Ramos (cell line): ENCODE results near the gene EXOC3L1.

Experiments used
- in situ Hi-C: fragments of 300-500 bp; cut with MboI; formaldehyde crosslinking; loops from one replicate; pipeline ENCODE4 v1.14.3; 2022; ENCODE audit warnings: low sequenced_read_pairs; ENCODE audit not compliant: unreplicated experiment

EXOC3L1 gene

GRCh38 chr16:67183627-67184452, 6.1 kb downstream of the EXOC3L1 start, which contains the start of gene MATCAP1:
TSS of gene MATCAP1 (minus strand) at chr16:67183963. CDS start at chr16:67180610, 3,353 bp downstream.
- in situ Hi-C loops, result no loop called here

- in situ Hi-C loops, result no loop called here
These were observed 6.7 kb downstream of the EXOC3L1 start for GRCh38 chr16:67183284-67183626.

GRCh38 chr16:67182288-67182687, 7.6 kb downstream of the EXOC3L1 start:
- in situ Hi-C loops, result no loop called here

- in situ Hi-C loops, result no loop called here
These were observed 8.6 kb downstream of the EXOC3L1 start for GRCh38 chr16:67181346-67181745.

GRCh38 chr16:67180166-67180565, 9.8 kb downstream of the EXOC3L1 start:
- in situ Hi-C loops, result no loop called here

- in situ Hi-C loops, result no loop called here
These were observed 10.4 kb downstream of the EXOC3L1 start for GRCh38 chr16:67179421-67180080.

GRCh38 chr16:67177743-67178699, 11.9 kb downstream of the EXOC3L1 start:
- in situ Hi-C loops, result no loop called here

- in situ Hi-C loops, result no loop called here
These were observed 13.3 kb downstream of the EXOC3L1 start for GRCh38 chr16:67176662-67177061.

GRCh38 chr16:67174706-67175231, 15.2 kb downstream of the EXOC3L1 start:
- in situ Hi-C loops, result no loop called here

- in situ Hi-C loops, result no loop called here
These were observed 15.9 kb downstream of the EXOC3L1 start for GRCh38 chr16:67173808-67174705.

- in situ Hi-C loops, result no loop called here
These were observed 16.6 kb downstream of the EXOC3L1 start for GRCh38 chr16:67173323-67173722.

GRCh38 chr16:67170949-67171649, 18.8 kb downstream of the EXOC3L1 start:
- in situ Hi-C loops, result no loop called here

GRCh38 chr16:67170168-67170948, 19.6 kb downstream of the EXOC3L1 start, which contains the start of gene NOL3:
TSS of gene NOL3 (plus strand) at chr16:67170538.
- in situ Hi-C loops, result no loop called here

GRCh38 chr16:67169642-67170167, 20.2 kb downstream of the EXOC3L1 start:
- in situ Hi-C loops, result no loop called here

GRCh38 chr16:67169011-67169451, 20.9 kb downstream of the EXOC3L1 start:
- in situ Hi-C loops, result no loop called here

- in situ Hi-C loops, result no loop called here
These were observed 22.3 kb downstream of the EXOC3L1 start for GRCh38 chr16:67167588-67167987.

- in situ Hi-C loops, result no loop called here
These were observed 23.3 kb downstream of the EXOC3L1 start for GRCh38 chr16:67166598-67167168.
